Hepatocyte (in vitro differentiated cells): ENCODE measurements around the gene TGIF1.
"Not testable (repeated sequence)": the region's sequence is repeated elsewhere in the genome, so short reads cannot be mapped to it uniquely, and the experiment has no call there.

Source experiments
- CTCF ChIP-seq: fragments of 200-600 bp; sonication (generic); IDR thresholded peaks from 2 replicates; pipeline ENCODE4 v1.5.1; 2016; ENCODE audit warnings: antibody characterized with exemption, mild to moderate bottlenecking; ENCODE audit not compliant: poor library complexity
- EZH2 ChIP-seq: fragments of 200-600 bp; sonication (generic); IDR thresholded peaks from 2 replicates; pipeline ENCODE4 v1.6.1; 2016; ENCODE audit warnings: antibody characterized with exemption, mild to moderate bottlenecking, borderline replicate concordance

- not testable (repeated sequence) for TF ChIP-seq CTCF, EZH2
These were observed 39.1 kb upstream of the TGIF1 start for GRCh38 chr18:3410876-3411275.
